Stimulated activated CD8-positive, alpha-beta memory T cell treated with anti-CD3 and anti-CD28 coated beads, Interleukin-7, amount 100 ng/mL, for 24 hours (primary cell): ENCODE measurements around the gene CD68.
A peak's percentile ranks its signal among the peaks of the same experiment; 100 is the strongest.

Source experiments
- DNase-seq: peaks from one replicate; pipeline ENCODE4 v3.0.0-alpha.2; 2020; ENCODE audit warnings: low read depth

Gene CD68

GRCh38 chr17:7559320-7560171 is 19.9 kb upstream of the CD68 start:
- no peak for DNase-seq

- DNase-seq, result peak; percentile 47
These were observed 19.0 kb upstream of the CD68 start for GRCh38 chr17:7560172-7561027.

GRCh38 chr17:7561028-7561575 is 18.3 kb upstream of the CD68 start:
- DNase-seq, result peak; percentile 70

GRCh38 chr17:7561589-7562207 is 17.7 kb upstream of the CD68 start, which contains the start of gene SENP3:
SENP3 (plus strand) TSS chr17:7561919; CDS start chr17:7563077, 1,158 bp downstream.
- peak; percentile 79 for DNase-seq

GRCh38 chr17:7562208-7562605 is 17.2 kb upstream of the CD68 start:
- no peak for DNase-seq

GRCh38 chr17:7563115-7563869 is 16.1 kb upstream of the CD68 start:
- DNase-seq, result no peak

GRCh38 chr17:7569571-7569970 is 9.9 kb upstream of the CD68 start:
- DNase-seq, result no peak

GRCh38 chr17:7570351-7570750 is 9.1 kb upstream of the CD68 start:
- no peak for DNase-seq

GRCh38 chr17:7572338-7572587 is 7.2 kb upstream of the CD68 start:
- DNase-seq, result no peak

GRCh38 chr17:7572588-7573323 is 6.7 kb upstream of the CD68 start:
- peak; percentile 98 for DNase-seq

- DNase-seq, result peak; percentile 87
These were observed 5.9 kb upstream of the CD68 start for GRCh38 chr17:7573324-7574080.

- no peak for DNase-seq
These were observed 5.1 kb upstream of the CD68 start for GRCh38 chr17:7574176-7574953.

GRCh38 chr17:7575481-7575883 is 4.0 kb upstream of the CD68 start:
- DNase-seq, result no peak

- DNase-seq, result no peak
These were observed 3.5 kb upstream of the CD68 start for GRCh38 chr17:7575959-7576358.

GRCh38 chr17:7576432-7576937 is 3.0 kb upstream of the CD68 start:
- no peak for DNase-seq

- no peak for DNase-seq
These were observed 1.9 kb upstream of the CD68 start for GRCh38 chr17:7577327-7578199.

GRCh38 chr17:7579834-7580603 is 581 bp downstream of the CD68 start:
- no peak for DNase-seq
